HCT116 (cell line): ENCODE data around the gene EPB41L4A.

Source experiments
- CEBPB ChIP-seq: IDR thresholded peaks from 2 replicates; pipeline ENCODE4 v1.6.1; 2012; ENCODE audit warnings: low read depth
- EGR1 ChIP-seq: IDR thresholded peaks from 2 replicates; pipeline ENCODE4 v1.6.1; 2012; ENCODE audit warnings: low read depth
- EZH2phosphoT487 ChIP-seq: fragments of 200-600 bp; IDR thresholded peaks from 2 replicates; pipeline ENCODE4 v1.6.1; 2018; ENCODE audit warnings: antibody characterized with exemption, borderline replicate concordance
- POLR2A ChIP-seq: IDR thresholded peaks from 2 replicates; pipeline ENCODE4 v1.7.0; 2011; ENCODE audit warnings: borderline replicate concordance; ENCODE audit not compliant: insufficient read depth, insufficient read length; ENCODE audit errors: extremely low read depth
- POLR2AphosphoS5 ChIP-seq: IDR thresholded peaks from 2 replicates; pipeline ENCODE4 v1.6.1; 2011; ENCODE audit warnings: mild to moderate bottlenecking, low read depth, low read length, moderate library complexity
- RAD21 ChIP-seq: IDR thresholded peaks from 2 replicates; pipeline ENCODE4 v1.6.1; 2012; ENCODE audit warnings: low read depth, mild to moderate bottlenecking
- SIN3A ChIP-seq: IDR thresholded peaks from 2 replicates; pipeline ENCODE4 v1.6.1; 2012; ENCODE audit warnings: low read depth
- TCF7L2 ChIP-seq: IDR thresholded peaks from 2 replicates; pipeline ENCODE4 v1.7.0; 2011; ENCODE audit warnings: borderline replicate concordance, inconsistent platforms; ENCODE audit not compliant: insufficient read depth, insufficient read length; ENCODE audit errors: extremely low read depth
- YY1 ChIP-seq: IDR thresholded peaks from 2 replicates; pipeline ENCODE4 v1.6.1; 2011; ENCODE audit warnings: low read length, low read depth, moderate library complexity, mild to moderate bottlenecking; ENCODE audit not compliant: insufficient replicate concordance; ENCODE audit errors: extremely low read depth
- ZNF274 ChIP-seq: fragments of 200-500 bp; sonication (Bioruptor generic); IDR thresholded peaks from 2 replicates; pipeline ENCODE4 v1.6.1; 2014; ENCODE audit warnings: mild to moderate bottlenecking, low read depth, low read length, inconsistent platforms
- TF ChIP-seq, protein P1 (sequence below), 3 experiments: fragments of 200-600 bp in 1 of 3; sonication (generic) in 1 of 3; IDR thresholded peaks in 2 of 3; conservative IDR thresholded peaks in 1 of 3; 2 replicates each; pipeline ENCODE4 v1.5.1; 2012 to 2017; ENCODE audit warnings: low read depth in 2 of 3, low read length in 2 of 3, antibody characterized with exemption in 1 of 3, borderline replicate concordance in 1 of 3, control low read depth in 1 of 3, mild to moderate bottlenecking in 1 of 3, mixed read lengths in 1 of 3, mixed run types in 1 of 3, moderate library complexity in 1 of 3; ENCODE audit not compliant: insufficient read depth in 1 of 3
- TF ChIP-seq, protein P2 (sequence below): IDR thresholded peaks from 2 replicates; pipeline ENCODE4 v1.6.1; 2012; ENCODE audit warnings: low read depth
- TF ChIP-seq, protein P3 (sequence below): IDR thresholded peaks from 2 replicates; pipeline ENCODE4 v1.6.1; 2011; ENCODE audit warnings: mild to moderate bottlenecking, low read length, moderate library complexity; ENCODE audit not compliant: insufficient replicate concordance; ENCODE audit errors: extremely low read depth
- TF ChIP-seq, protein P4 (sequence below): IDR thresholded peaks from 2 replicates; pipeline ENCODE4 v1.6.1; 2012

DNA sequence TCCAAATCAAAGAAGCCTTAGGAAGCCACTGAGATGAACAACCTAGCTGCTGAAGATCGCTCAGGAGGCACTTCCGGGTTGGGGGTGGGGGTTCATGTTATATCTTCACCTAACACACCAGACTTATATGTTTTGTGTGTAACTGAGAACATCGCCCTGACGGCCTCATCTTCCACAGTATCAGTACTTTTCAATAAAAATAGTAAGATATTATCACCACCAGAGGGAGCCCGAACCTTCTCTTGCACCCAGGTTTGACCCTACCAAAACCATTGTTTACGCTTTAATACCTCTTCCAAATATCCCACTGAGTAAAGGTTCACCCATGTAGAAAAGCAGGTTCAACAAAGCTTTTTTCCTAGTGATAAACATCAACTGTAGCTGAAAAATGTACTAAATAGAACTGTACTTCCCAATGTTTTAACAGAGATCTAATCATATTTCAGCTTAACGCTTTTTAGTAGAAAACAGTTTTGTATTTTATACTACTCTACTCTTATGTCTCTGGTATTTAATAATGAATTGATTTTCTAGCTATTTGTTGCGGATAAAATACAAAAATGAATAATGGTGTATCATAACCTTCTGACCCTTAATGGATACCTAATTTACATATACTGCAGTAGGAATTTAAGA, 244.0 kb downstream of the EPB41L4A start:
- TF ChIP-seq, protein P1, sequence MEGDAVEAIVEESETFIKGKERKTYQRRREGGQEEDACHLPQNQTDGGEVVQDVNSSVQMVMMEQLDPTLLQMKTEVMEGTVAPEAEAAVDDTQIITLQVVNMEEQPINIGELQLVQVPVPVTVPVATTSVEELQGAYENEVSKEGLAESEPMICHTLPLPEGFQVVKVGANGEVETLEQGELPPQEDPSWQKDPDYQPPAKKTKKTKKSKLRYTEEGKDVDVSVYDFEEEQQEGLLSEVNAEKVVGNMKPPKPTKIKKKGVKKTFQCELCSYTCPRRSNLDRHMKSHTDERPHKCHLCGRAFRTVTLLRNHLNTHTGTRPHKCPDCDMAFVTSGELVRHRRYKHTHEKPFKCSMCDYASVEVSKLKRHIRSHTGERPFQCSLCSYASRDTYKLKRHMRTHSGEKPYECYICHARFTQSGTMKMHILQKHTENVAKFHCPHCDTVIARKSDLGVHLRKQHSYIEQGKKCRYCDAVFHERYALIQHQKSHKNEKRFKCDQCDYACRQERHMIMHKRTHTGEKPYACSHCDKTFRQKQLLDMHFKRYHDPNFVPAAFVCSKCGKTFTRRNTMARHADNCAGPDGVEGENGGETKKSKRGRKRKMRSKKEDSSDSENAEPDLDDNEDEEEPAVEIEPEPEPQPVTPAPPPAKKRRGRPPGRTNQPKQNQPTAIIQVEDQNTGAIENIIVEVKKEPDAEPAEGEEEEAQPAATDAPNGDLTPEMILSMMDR (IDR thresholded peaks at IDR 0.05 in 2 of 3, conservative IDR thresholded peaks at IDR 0.05 in 1 of 3; ENCODE audit: borderline replicate concordance in 1 of 3, insufficient read depth in 1 of 3, low read depth in 2 of 3, low read length in 2 of 3): peak; percentile 55 to 85 (median 78)
- TF ChIP-seq, protein P2, sequence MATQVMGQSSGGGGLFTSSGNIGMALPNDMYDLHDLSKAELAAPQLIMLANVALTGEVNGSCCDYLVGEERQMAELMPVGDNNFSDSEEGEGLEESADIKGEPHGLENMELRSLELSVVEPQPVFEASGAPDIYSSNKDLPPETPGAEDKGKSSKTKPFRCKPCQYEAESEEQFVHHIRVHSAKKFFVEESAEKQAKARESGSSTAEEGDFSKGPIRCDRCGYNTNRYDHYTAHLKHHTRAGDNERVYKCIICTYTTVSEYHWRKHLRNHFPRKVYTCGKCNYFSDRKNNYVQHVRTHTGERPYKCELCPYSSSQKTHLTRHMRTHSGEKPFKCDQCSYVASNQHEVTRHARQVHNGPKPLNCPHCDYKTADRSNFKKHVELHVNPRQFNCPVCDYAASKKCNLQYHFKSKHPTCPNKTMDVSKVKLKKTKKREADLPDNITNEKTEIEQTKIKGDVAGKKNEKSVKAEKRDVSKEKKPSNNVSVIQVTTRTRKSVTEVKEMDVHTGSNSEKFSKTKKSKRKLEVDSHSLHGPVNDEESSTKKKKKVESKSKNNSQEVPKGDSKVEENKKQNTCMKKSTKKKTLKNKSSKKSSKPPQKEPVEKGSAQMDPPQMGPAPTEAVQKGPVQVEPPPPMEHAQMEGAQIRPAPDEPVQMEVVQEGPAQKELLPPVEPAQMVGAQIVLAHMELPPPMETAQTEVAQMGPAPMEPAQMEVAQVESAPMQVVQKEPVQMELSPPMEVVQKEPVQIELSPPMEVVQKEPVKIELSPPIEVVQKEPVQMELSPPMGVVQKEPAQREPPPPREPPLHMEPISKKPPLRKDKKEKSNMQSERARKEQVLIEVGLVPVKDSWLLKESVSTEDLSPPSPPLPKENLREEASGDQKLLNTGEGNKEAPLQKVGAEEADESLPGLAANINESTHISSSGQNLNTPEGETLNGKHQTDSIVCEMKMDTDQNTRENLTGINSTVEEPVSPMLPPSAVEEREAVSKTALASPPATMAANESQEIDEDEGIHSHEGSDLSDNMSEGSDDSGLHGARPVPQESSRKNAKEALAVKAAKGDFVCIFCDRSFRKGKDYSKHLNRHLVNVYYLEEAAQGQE: no peak
- TF ChIP-seq TCF7L2 (no peak), SIN3A (no peak), YY1 (no peak), POLR2A (no peak), EZH2phosphoT487 (no peak), EGR1 (no peak), ZNF274 (no peak), RAD21 (peak; percentile 83), POLR2AphosphoS5 (no peak), CEBPB (no peak)
- TF ChIP-seq, protein P3, sequence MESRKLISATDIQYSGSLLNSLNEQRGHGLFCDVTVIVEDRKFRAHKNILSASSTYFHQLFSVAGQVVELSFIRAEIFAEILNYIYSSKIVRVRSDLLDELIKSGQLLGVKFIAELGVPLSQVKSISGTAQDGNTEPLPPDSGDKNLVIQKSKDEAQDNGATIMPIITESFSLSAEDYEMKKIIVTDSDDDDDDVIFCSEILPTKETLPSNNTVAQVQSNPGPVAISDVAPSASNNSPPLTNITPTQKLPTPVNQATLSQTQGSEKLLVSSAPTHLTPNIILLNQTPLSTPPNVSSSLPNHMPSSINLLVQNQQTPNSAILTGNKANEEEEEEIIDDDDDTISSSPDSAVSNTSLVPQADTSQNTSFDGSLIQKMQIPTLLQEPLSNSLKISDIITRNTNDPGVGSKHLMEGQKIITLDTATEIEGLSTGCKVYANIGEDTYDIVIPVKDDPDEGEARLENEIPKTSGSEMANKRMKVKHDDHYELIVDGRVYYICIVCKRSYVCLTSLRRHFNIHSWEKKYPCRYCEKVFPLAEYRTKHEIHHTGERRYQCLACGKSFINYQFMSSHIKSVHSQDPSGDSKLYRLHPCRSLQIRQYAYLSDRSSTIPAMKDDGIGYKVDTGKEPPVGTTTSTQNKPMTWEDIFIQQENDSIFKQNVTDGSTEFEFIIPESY: no peak
- TF ChIP-seq, protein P4, sequence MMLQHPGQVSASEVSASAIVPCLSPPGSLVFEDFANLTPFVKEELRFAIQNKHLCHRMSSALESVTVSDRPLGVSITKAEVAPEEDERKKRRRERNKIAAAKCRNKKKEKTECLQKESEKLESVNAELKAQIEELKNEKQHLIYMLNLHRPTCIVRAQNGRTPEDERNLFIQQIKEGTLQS: no peak
